GM06990 (cell line): ENCODE results near the gene LCOR.

Experiments used
- DNase-seq: peaks from one replicate; pipeline ENCODE4 v3.0.0-alpha.2; 2011; ENCODE audit not compliant: insufficient read length; ENCODE audit errors: extremely low read depth
- H3K27me3 ChIP-seq: replicated peaks from 2 replicates; pipeline ENCODE4 v1.6.0; 2011; ENCODE audit warnings: low read length; ENCODE audit not compliant: control insufficient read depth, insufficient read depth
- H3K36me3 ChIP-seq: 2 replicates; pipeline ENCODE4 v1.5.1; 2011; ENCODE audit warnings: low read length; ENCODE audit not compliant: control insufficient read depth, insufficient read depth
- H3K4me3 ChIP-seq: replicated peaks from 2 replicates; pipeline ENCODE4 v1.5.1; 2011; ENCODE audit warnings: low read depth, mild to moderate bottlenecking, control low read depth, low read length
- CTCF ChIP-seq: IDR thresholded peaks from 2 replicates; pipeline ENCODE4 v1.5.1; 2011; ENCODE audit warnings: low read length, control low read depth, mild to moderate bottlenecking, inconsistent platforms; ENCODE audit not compliant: insufficient read depth, poor library complexity, severe bottlenecking

Gene LCOR

GRCh38 chr10:96949039-96949683, 117.1 kb downstream of the LCOR start:
- Histone ChIP-seq H3K4me3 (no peak overlapping the region), H3K27me3 (no peaks in the 10 kb centered on the region), H3K36me3 (no peaks in the 10 kb centered on the region; the same call in 1 of the 2 replicates)
- no peak for TF ChIP-seq CTCF
- DNase-seq, result no peak

- no peak for TF ChIP-seq CTCF
- Histone ChIP-seq H3K4me3 (no peak overlapping the region), H3K36me3 (peaks cover 4% of the 10 kb centered on the region), H3K27me3 (no peaks in the 10 kb centered on the region)
- DNase-seq, result no peak
These were observed 119.9 kb downstream of the LCOR start for GRCh38 chr10:96951954-96952353.

- no peaks in the 10 kb centered on the region for H3K27me3 ChIP-seq
These were observed 123.7 kb downstream of the LCOR start for GRCh38 chr10:96955794-96956193.

GRCh38 chr10:96958071-96958470, 126.0 kb downstream of the LCOR start:
- Histone ChIP-seq H3K27me3 (no peaks in the 10 kb centered on the region), H3K36me3 (peaks cover 4% of the 10 kb centered on the region; the same call in 1 of the 2 replicates), H3K4me3 (no peak overlapping the region)
- no peak for TF ChIP-seq CTCF
- DNase-seq, result no peak

More at GRCh38 chr10:96955794-96956193, 123.7 kb downstream of the LCOR start:
- no peak for TF ChIP-seq CTCF
- DNase-seq, result no peak
- Histone ChIP-seq H3K36me3 (peaks cover 4% of the 10 kb centered on the region; the same call in 1 of the 2 replicates), H3K4me3 (no peak overlapping the region)

GRCh38 chr10:96959733-96960132, 127.6 kb downstream of the LCOR start:
- TF ChIP-seq CTCF, result no peak
- no peak for DNase-seq
- Histone ChIP-seq H3K4me3 (no peak overlapping the region), H3K27me3 (no peaks in the 10 kb centered on the region), H3K36me3 (peaks cover 4% of the 10 kb centered on the region; the same call in 1 of the 2 replicates)

GRCh38 chr10:96960872-96961271, 128.8 kb downstream of the LCOR start:
- no peaks in the 10 kb centered on the region for H3K27me3 ChIP-seq
- no peak for DNase-seq

More at GRCh38 chr10:96960872-96961271, 128.8 kb downstream of the LCOR start:
- TF ChIP-seq CTCF, result no peak
- Histone ChIP-seq H3K4me3 (no peak overlapping the region), H3K36me3 (no peaks in the 10 kb centered on the region)
